IMR-90 (cell line): ENCODE results near the gene CBR4. TPM values are rescaled to one million over a fixed set of nuclear protein-coding genes. Genes with fewer than 3 reads are reported as not detected.

Experiments
- ATAC-seq: fragments of 200-7000 bp; cut with Tn5 transposase; 2 replicates; pipeline ENCODE4 v1.9.1; 2020; ENCODE audit warnings: low read depth, mild to moderate bottlenecking, moderate library complexity
- Bru-seq: library from RNA; stranded (reverse); fragments of 400-500 nt; gene quantifications from one replicate; lab custom pipeline; 2021; lab: Mats Ljungman, UMichigan
- BruChase-seq, 2 experiments: library from RNA; stranded (reverse); fragments of 400-500 nt; gene quantifications; one replicate each; lab custom pipeline; 2021; lab: Mats Ljungman, UMichigan
- BruUV-seq: library from RNA; stranded (reverse); fragments of 400-500 nt; replicated peaks from 2 replicates; lab custom pipeline; 2021; lab: Mats Ljungman, UMichigan
- CTCF ChIA-PET: fragments of 300-600 bp; formaldehyde crosslinking; extraction: SDS; loops from one replicate; lab custom pipeline; 2021; ENCODE audit warnings: antibody characterized with exemption; lab: Yijun Ruan, JAX
- POLR2A ChIA-PET: fragments of 300-600 bp; sonication (Branson Sonifier 250); formaldehyde crosslinking; loops from one replicate; lab custom pipeline; 2022; ENCODE audit warnings: antibody characterized with exemption; ENCODE audit not compliant: unreplicated experiment; lab: Charles Lee
- DNase-seq: peaks from one replicate; pipeline ENCODE4 v3.0.0; 2013
- H2AFZ ChIP-seq: replicated peaks from 2 replicates; pipeline ENCODE3; 2013; ENCODE audit warnings: low read length, mild to moderate bottlenecking; ENCODE audit not compliant: poor library complexity
- H2AK5ac ChIP-seq: 2 replicates; pipeline ENCODE4 v1.6.1; 2013; ENCODE audit warnings: low read depth, low read length, inconsistent platforms
- H2AK9ac ChIP-seq: replicated peaks from 2 replicates; pipeline ENCODE3; 2013; ENCODE audit warnings: mild to moderate bottlenecking, low read depth, low read length, moderate library complexity; ENCODE audit not compliant: poor library complexity
- H2BK120ac ChIP-seq: 2 replicates; pipeline ENCODE4 v1.6.1; 2013; ENCODE audit warnings: low read depth, low read length, inconsistent platforms
- H2BK15ac ChIP-seq: 3 replicates; pipeline ENCODE4 v1.6.1; 2013; ENCODE audit warnings: low read depth, low read length, inconsistent platforms
- H2BK20ac ChIP-seq: 2 replicates; pipeline ENCODE4 v1.6.1; 2013; ENCODE audit warnings: low read depth, mild to moderate bottlenecking, inconsistent platforms, low read length, moderate library complexity
- H2BK5ac ChIP-seq: 2 replicates; pipeline ENCODE4 v1.6.1; 2013; ENCODE audit warnings: mild to moderate bottlenecking, low read depth, low read length, inconsistent platforms; ENCODE audit not compliant: poor library complexity, severe bottlenecking
- H3K14ac ChIP-seq: replicated peaks from 2 replicates; pipeline ENCODE4 v1.6.1; 2013; ENCODE audit warnings: low read depth, low read length, inconsistent platforms
- H3K18ac ChIP-seq: 2 replicates; pipeline ENCODE4 v1.6.1; 2013; ENCODE audit warnings: low read depth, low read length, control low read depth
- H3K23ac ChIP-seq: 2 replicates; pipeline ENCODE4 v1.6.1; 2013; ENCODE audit warnings: low read depth, low read length, inconsistent platforms
- H3K27ac ChIP-seq: 2 replicates; pipeline ENCODE4 v1.5.1; 2013; ENCODE audit warnings: mild to moderate bottlenecking, control low read depth, low read length; ENCODE audit not compliant: insufficient read depth
- H3K27me3 ChIP-seq: 2 replicates; pipeline ENCODE4 v1.6.1; 2013; ENCODE audit warnings: low read length; ENCODE audit not compliant: control insufficient read depth, insufficient read depth
- H3K36me3 ChIP-seq: 2 replicates; pipeline ENCODE4 v1.6.1; 2013; ENCODE audit warnings: low read length, mixed read lengths; ENCODE audit not compliant: control insufficient read depth, insufficient read depth
- H3K4ac ChIP-seq: 2 replicates; pipeline ENCODE4 v1.6.1; 2013; ENCODE audit warnings: low read depth, low read length, inconsistent platforms
- H3K4me1 ChIP-seq: 2 replicates; pipeline ENCODE4 v1.6.1; 2013; ENCODE audit warnings: low read length, mixed read lengths; ENCODE audit not compliant: control insufficient read depth, insufficient read depth
- H3K4me2 ChIP-seq: 2 replicates; pipeline ENCODE4 v1.6.1; 2013; ENCODE audit warnings: low read depth, mild to moderate bottlenecking, control low read depth, low read length, moderate library complexity
- H3K4me3 ChIP-seq: 2 replicates; pipeline ENCODE4 v1.5.1; 2013; ENCODE audit warnings: low read depth, mild to moderate bottlenecking, control low read depth, low read length, moderate library complexity; ENCODE audit not compliant: insufficient read depth
- H3K56ac ChIP-seq: 2 replicates; pipeline ENCODE4 v1.6.1; 2013; ENCODE audit warnings: low read length, inconsistent platforms; ENCODE audit not compliant: insufficient read depth; ENCODE audit errors: extremely low read depth
- H3K79me1 ChIP-seq, 2 experiments: 2 replicates each; pipeline ENCODE4 v1.6.1; 2013; ENCODE audit warnings: low read length in 2 of 2, inconsistent platforms in 1 of 2, low read depth in 1 of 2
- H3K9ac ChIP-seq: 2 replicates; pipeline ENCODE4 v1.6.1; 2013; ENCODE audit warnings: low read depth, low read length, control low read depth
- H3K9me1 ChIP-seq: 2 replicates; pipeline ENCODE4 v1.6.1; 2013; ENCODE audit warnings: low read length, inconsistent platforms; ENCODE audit not compliant: insufficient read depth
- H3K9me3 ChIP-seq: 2 replicates; pipeline ENCODE4 v1.6.1; 2013; ENCODE audit warnings: low read length; ENCODE audit not compliant: control insufficient read depth, insufficient read depth
- H4K20me1 ChIP-seq: 2 replicates; pipeline ENCODE4 v1.6.1; 2013; ENCODE audit warnings: low read length, inconsistent platforms; ENCODE audit not compliant: insufficient read depth
- H4K5ac ChIP-seq: 2 replicates; pipeline ENCODE4 v1.6.1; 2013; ENCODE audit warnings: mild to moderate bottlenecking, low read depth, low read length, control low read depth
- H4K8ac ChIP-seq, 2 experiments: 2 replicates each; pipeline ENCODE4 v1.6.1; 2013; ENCODE audit warnings: low read depth in 2 of 2, low read length in 2 of 2, control low read depth in 1 of 2, inconsistent platforms in 1 of 2
- H4K91ac ChIP-seq: 2 replicates; pipeline ENCODE4 v1.6.1; 2013; ENCODE audit warnings: low read depth, low read length, inconsistent platforms; ENCODE audit not compliant: insufficient read depth
- CEBPB ChIP-seq: IDR thresholded peaks from 2 replicates; pipeline ENCODE4 v1.6.1; 2012; ENCODE audit warnings: low read depth, low read length, improper control_type of control experiment
- CHD1 ChIP-seq: IDR thresholded peaks from 2 replicates; pipeline ENCODE4 v1.6.1; 2012; ENCODE audit warnings: low read depth, low read length, improper control_type of control experiment
- ELK1 ChIP-seq: fragments of 150-350 bp; IDR thresholded peaks from 2 replicates; pipeline ENCODE4 v1.6.1; 2016; ENCODE audit warnings: low read depth, mild to moderate bottlenecking, low read length, moderate library complexity, borderline replicate concordance
- FOS ChIP-seq: fragments of 150-350 bp; IDR thresholded peaks from 2 replicates; pipeline ENCODE4 v1.6.1; 2016; ENCODE audit warnings: low read depth, low read length
- MAZ ChIP-seq: IDR thresholded peaks from 2 replicates; pipeline ENCODE4 v1.6.1; 2012; ENCODE audit warnings: low read depth, mild to moderate bottlenecking, low read length, improper control_type of control experiment, moderate library complexity, borderline replicate concordance
- MXI1 ChIP-seq: IDR thresholded peaks from 2 replicates; pipeline ENCODE4 v1.6.1; 2012; ENCODE audit warnings: low read depth, mild to moderate bottlenecking, low read length, moderate library complexity, borderline replicate concordance
- NFE2L2 ChIP-seq: fragments of 150-350 bp; IDR thresholded peaks from 2 replicates; pipeline ENCODE4 v1.6.1; 2016; ENCODE audit warnings: low read depth, mild to moderate bottlenecking, low read length
- POLR2A ChIP-seq: IDR thresholded peaks from 2 replicates; pipeline ENCODE4 v1.6.1; 2012; ENCODE audit warnings: mild to moderate bottlenecking, low read depth, low read length
- RAD21 ChIP-seq: IDR thresholded peaks from 2 replicates; pipeline ENCODE4 v1.6.1; 2012; ENCODE audit warnings: low read length, improper control_type of control experiment
- RCOR1 ChIP-seq: IDR thresholded peaks from 2 replicates; pipeline ENCODE4 v1.6.1; 2012; ENCODE audit warnings: mild to moderate bottlenecking, low read length, improper control_type of control experiment; ENCODE audit not compliant: insufficient replicate concordance
- SMC3 ChIP-seq: fragments of 150-350 bp; IDR thresholded peaks from 2 replicates; pipeline ENCODE4 v1.6.1; 2016; ENCODE audit warnings: low read depth, mild to moderate bottlenecking, antibody characterized with exemption, low read length, moderate library complexity
- USF2 ChIP-seq: fragments of 150-350 bp; IDR thresholded peaks from 2 replicates; pipeline ENCODE4 v1.6.1; 2017; ENCODE audit warnings: mild to moderate bottlenecking, antibody characterized with exemption, low read length, low read depth
- WGBS, 2 experiments: methylation state at CpG; one replicate each; pipeline versions ENCODE4 v1.1.5 to v1.1.7; 2013; ENCODE audit warnings: missing lambda C conversion rate in 2 of 2; ENCODE audit not compliant: insufficient read length in 1 of 2; ENCODE audit errors: extremely low coverage in 2 of 2; 5-methylcytosine and 5-hydroxymethylcytosine counted together
- dilution Hi-C: fragments of 300-500 bp; cut with HindIII; formaldehyde crosslinking; loops from one replicate; pipeline ENCODE4 v1.14.3; 2018; ENCODE audit warnings: low sequenced_read_pairs; ENCODE audit not compliant: unreplicated experiment
- in situ Hi-C: fragments of 300-500 bp; cut with MboI; formaldehyde crosslinking; loops from 3 replicates; pipeline ENCODE4 v1.14.3; 2019; ENCODE audit warnings: low sequenced_read_pairs, inconsistent platforms, mixed read lengths
- intact Hi-C: fragments of 100-400 bp; cut with micrococcal nuclease; formaldehyde crosslinking; loops from 2 replicates; pipeline ENCODE4 v1.10.0; 2022
- long read RNA-seq: library from polyadenylated mRNA; unstranded; transcript quantifications from one replicate; pipeline ENCODE4 v2.0.0, GENCODE V29; 2021; ENCODE audit not compliant: unreplicated experiment
- polyA plus RNA-seq, 3 experiments: library from polyadenylated mRNA; depleted of rRNA; stranded (reverse); fragments of >200 nt; gene quantifications; 2 replicates each; pipeline ENCODE4 v1.2.3, GENCODE V29; 2012; ENCODE audit warnings: low replicate concordance in 1 of 3
- total RNA-seq: library from RNA; depleted of rRNA; stranded (reverse); fragments of >200 nt; gene quantifications from 2 replicates; pipeline ENCODE4 v1.2.3, GENCODE V29; 2012; rRNA removed

The CBR4 gene
- total RNA-seq (4.5 and 9.2 TPM in 2 replicates), polyA plus RNA-seq (2012; rRNA removed) (2.1 and 2.7 TPM in 2 replicates), Bru-seq, nascent RNA (percentile 73 among the genes with signal in this experiment), BruChase-seq, experiment 1, labeled RNA remaining after a 6-hour chase (percentile 92 among the genes with signal in this experiment), BruChase-seq, experiment 2, labeled RNA remaining after a 2-hour chase (percentile 94 among the genes with signal in this experiment)
- polyA plus RNA-seq (2012; cell fraction: cytosol; rRNA removed): 0.31 and 0.39 TPM in 2 replicates
- polyA plus RNA-seq (2012; cell fraction: nucleus; rRNA removed; ENCODE audit: low replicate concordance): 0.52 and 5.9 TPM in 2 replicates
- long read RNA-seq, transcript CBR4-201 (5 exons, 3,443 nt): major isoform, 5 of 19 reads
- long read RNA-seq, partial matches to known transcripts: 0 of 19 reads
- long read RNA-seq, other reads (novel, unspliced or antisense): 12 of 19 reads

- intact Hi-C loops: loop anchor here (5.0 kb wide), 1 partner anchor 107 kb away; no protein-coding TSS in a partner anchor
- H3K4me1 ChIP-seq: peaks cover 4% of the 10 kb centered on the region
- 3% methylated on average over 12 of the region's 54 CpGs; no CpG with 5 or more reads in 1 of the 2 experiments for WGBS, 2 experiments
- in situ Hi-C loops: loop anchor here (5.0 to 10.0 kb wide), 2 partner anchors 254 to 477 kb away; no protein-coding TSS in a partner anchor
- peak within 1 kb of the TSS; percentile 87 for H3K27ac ChIP-seq
- H3K56ac ChIP-seq: peak within 1 kb of the TSS; percentile 94
- peak within 1 kb of the TSS; percentile 87 for H4K91ac ChIP-seq
- ChIA-PET POLR2A (interaction anchor here (0.7 to 1.3 kb wide), 11 partner anchors 10 to 733 kb away, joined by 3 to 11 read pairs (median 5); no protein-coding TSS in a partner anchor), CTCF (interaction anchor here (0.6 to 1.7 kb wide), 20 partner anchors 13 to 927 kb away, joined by 3 to 12 read pairs (median 4); no protein-coding TSS in a partner anchor)
- peak within 1 kb of the TSS; percentile 95 for H3K4ac ChIP-seq
- H4K20me1 ChIP-seq: no peaks in the 10 kb centered on the region
- peak within 1 kb of the TSS; percentile 85 for H2BK5ac ChIP-seq
- ATAC-seq (peak; percentile 98), DNase-seq (peak; percentile 99)
- H4K5ac ChIP-seq: peak within 1 kb of the TSS; percentile 88
- peak within 1 kb of the TSS; percentile 95 for H3K23ac ChIP-seq
- H3K79me1 ChIP-seq: peaks cover 2 to 20% of the 10 kb centered on the region in 2 experiments; a peak in 2 of 4 replicates
- H3K36me3 ChIP-seq: no peaks in the 10 kb centered on the region
- peak within 1 kb of the TSS; percentile 43; the same call in 1 of the 3 replicates for H2BK15ac ChIP-seq
- peak within 1 kb of the TSS; percentile 85 to 96 for H4K8ac ChIP-seq
- H3K4me2 ChIP-seq: peak within 1 kb of the TSS; percentile 97
- peak within 1 kb of the TSS; percentile 78 for H3K4me3 ChIP-seq
- peak within 1 kb of the TSS; percentile 92 for H3K9ac ChIP-seq
- peaks cover 3% of the 10 kb centered on the region; the same call in 1 of the 2 replicates for H3K9me1 ChIP-seq
- peak within 1 kb of the TSS; percentile 92 for H2AK9ac ChIP-seq
- H3K9me3 ChIP-seq: no peaks in the 10 kb centered on the region
- H2AK5ac ChIP-seq: peak within 1 kb of the TSS; percentile 60
- peak within 1 kb of the TSS; percentile 58 for H2BK120ac ChIP-seq
- H3K27me3 ChIP-seq: no peaks in the 10 kb centered on the region
- dilution Hi-C loops: no loop called here
- no TSS peak for BruUV-seq
- H2AFZ ChIP-seq: peak within 1 kb of the TSS; percentile 99
- peak within 1 kb of the TSS; percentile 81 for H3K18ac ChIP-seq
- peak within 1 kb of the TSS; percentile 98 for H3K14ac ChIP-seq
- H2BK20ac ChIP-seq: peak within 1 kb of the TSS; percentile 31; the same call in 1 of the 2 replicates
- TF ChIP-seq CHD1 (no peak), MXI1 (no peak), ELK1 (no peak), MAZ (peak; percentile 73), RAD21 (peak; percentile 28), SMC3 (peak; percentile 4; the same call in 1 of the 2 replicates), RCOR1 (no peak), USF2 (no peak), FOS (0 out of 2 replicates have a peak, but pooled peaks have one; percentile 16), NFE2L2 (0 out of 2 replicates have a peak, but pooled peaks have one; percentile 13), CEBPB (0 out of 2 replicates have a peak, but pooled peaks have one; percentile 19), POLR2A (peak; percentile 86)
Measured at GRCh38 chr4:169010125-169011023, at the start of gene CBR4. CBR4 (minus strand) TSS chr4:169010255; CDS start chr4:169010089, 166 bp downstream.
